ENCODE results near the gene DACH1.

DACH1 gene

DNA sequence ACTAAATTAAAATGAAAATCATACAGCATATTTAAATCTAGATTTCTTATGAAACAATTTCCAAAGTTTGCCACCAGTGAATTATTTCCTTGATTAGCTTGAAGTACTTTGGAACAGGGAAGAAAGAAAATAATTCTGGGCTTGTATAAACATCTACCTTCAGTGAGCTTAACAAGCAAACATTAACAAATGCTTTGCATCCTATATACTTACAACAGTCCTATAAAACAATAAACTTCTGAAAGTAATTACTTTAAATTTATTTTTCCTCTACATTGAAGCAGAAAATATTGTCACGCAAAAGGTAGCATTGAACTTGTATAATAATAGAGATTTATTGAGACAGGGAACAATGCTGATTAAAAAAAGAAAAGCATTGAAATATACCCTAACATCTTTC, 164.8 kb downstream of the DACH1 start:
- no peak for DNase-seq (ENCODE audit: low spot score)

DNA sequence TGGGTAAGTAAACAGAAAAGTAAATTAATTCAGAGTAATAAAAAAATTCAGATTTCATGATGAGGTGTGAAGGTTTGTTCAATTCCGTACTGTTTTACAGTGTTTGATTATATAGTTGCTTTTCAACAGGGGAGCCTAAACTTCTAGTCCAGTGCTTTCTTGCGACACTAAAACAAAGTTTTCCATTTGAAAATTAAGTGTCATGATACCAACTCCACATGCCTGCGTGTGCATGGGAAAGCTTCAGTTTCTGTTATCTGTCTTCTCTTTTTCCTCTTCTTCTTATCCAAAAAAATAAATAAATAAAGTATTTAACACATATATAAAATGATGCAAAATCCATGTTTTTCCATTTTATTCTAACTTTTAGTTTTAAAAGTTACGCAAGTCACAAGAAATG, 165.3 kb downstream of the DACH1 start:
- DNase-seq (ENCODE audit: low spot score), result no peak

DNA sequence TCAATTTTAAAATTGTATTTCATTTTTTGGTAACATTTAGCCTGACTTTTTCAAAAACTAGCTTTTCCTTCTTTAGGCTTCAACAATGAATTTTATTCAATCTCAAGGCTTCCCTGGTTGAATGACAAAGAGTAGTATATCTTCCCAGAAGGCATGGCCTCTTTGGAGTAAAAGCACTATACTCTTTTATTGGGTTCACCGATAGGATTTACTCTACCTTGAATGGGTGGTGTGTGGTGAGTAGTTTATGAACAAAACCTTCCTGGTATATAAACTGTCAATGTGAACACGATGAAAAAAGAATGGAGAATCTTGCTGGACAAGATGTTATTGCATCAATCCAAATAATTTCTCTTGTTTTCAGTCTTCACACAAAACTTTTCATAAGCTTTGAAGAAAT, 167.7 kb downstream of the DACH1 start:
- no peak for DNase-seq (ENCODE audit: low spot score)

DNA sequence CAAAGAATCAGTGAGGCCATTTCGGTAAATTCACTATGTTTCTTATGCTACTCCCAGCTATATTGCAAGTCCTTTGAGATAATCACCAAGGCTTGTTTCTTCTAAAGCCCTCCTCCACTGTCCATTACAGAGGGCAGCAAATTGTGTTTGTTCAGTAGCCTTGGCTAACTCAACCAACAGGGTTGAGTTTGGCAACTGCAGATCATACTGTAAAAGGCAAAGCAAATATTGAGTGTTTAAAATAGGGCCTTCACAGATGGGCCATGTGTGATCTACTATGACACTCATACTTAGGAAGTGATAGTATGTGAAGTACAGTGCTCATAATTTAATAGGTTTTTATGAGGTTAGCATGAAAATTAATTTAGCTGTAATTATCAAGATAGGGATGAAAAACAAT, 171.3 kb downstream of the DACH1 start:
- DNase-seq (ENCODE audit: low spot score), result no peak

- no peak for DNase-seq (ENCODE audit: low spot score)
These were observed 181.9 kb downstream of the DACH1 start for GRCh38 chr13:71685072-71685471.

DNA sequence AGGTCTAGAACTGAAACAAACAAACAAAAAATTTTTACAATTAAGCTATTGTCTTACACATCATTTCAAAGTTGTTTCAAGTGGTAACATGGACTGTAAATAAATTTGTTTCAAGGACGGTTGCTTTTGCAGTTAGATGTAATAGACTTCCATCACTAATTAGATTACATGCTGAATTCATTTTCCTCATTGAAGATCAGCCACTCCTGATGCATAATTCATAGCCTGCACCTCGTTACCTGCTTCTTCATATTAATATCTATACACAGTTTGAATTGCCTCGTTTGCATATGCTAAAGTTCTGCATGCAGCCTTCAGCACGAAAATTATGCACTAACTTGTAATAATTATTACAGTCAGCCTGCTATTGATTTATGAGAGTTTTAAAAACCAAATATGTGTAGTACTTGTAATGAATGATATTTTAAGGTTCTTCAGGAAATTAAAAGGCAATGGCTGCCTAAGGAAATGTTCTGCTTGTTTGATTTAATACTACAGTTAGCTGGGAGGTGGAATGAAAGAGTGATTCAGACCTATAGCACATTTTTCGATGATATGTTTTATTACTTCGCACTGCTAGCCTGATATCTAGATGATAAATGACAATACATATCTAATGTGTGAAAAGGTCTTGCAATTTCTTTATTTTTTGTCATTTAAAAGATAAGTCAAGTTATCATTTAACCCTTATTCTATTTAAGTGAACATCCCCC, 184.9 kb downstream of the DACH1 start:
- DNase-seq (ENCODE audit: low spot score), result no peak

DNA sequence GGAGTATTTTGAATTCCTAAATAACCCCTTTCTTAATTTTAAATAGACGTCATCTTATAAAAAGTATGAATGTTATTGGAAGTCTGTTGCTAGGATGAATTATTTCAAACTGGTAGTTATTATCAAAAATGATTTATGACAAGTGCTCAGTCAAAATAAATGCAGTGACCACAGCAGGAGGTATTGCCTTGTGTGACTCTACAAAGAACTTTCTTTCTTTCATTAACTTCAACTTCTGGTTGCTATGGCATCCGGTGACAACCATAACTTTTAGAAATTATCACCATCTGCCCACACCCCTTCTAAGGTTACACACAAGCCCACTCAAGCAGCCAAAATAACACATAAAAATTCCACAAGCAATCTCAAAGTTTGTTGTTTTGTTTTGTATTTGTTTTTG, 189.9 kb downstream of the DACH1 start:
- no peak for DNase-seq (ENCODE audit: low spot score)

- no peak for DNase-seq (ENCODE audit: low spot score)
These were observed 194.5 kb downstream of the DACH1 start for GRCh38 chr13:71672512-71672911.

DNA sequence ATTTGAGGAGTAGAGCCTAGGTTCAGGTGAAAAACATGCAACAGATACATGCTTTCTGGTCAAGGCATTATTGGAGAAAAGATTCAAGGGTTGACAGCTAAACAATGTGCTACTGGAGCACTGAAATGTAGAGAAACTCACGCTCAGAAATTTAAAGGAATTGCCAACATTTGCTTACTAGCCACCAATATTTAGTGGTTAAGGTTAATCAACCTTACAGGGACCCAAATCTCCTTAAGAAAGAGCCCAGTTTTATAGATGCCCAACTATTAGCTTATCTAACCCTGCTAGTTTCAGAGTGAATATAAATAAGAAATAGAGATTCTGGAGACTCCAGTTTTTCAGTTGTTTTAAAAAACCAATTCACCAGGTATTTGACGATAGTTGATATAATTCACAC, 203.6 kb downstream of the DACH1 start:
- DNase-seq (ENCODE audit: low spot score), result no peak

GRCh38 chr13:71661921-71662320, 205.1 kb downstream of the DACH1 start:
- no peak for DNase-seq (ENCODE audit: low spot score)

DNA sequence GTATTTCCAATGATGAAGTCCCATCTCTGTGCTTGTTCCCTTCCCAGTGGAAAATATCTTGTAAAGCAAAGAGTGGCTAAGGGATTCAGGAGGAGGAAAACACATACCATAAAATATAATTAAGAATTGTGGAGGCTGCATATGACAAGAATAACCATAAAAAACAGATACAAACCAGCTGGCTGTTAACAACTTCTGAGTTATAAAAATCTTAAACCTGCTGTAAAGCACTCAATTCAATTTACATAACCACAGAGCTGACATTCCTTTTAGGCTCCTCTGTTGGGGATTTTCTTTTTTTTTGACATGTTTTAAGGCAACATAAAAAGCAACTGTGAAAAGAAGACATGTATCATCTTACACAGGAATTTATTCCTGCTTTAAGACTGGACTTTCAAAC, 207.6 kb downstream of the DACH1 start:
- DNase-seq (ENCODE audit: low spot score), result no peak

DNA sequence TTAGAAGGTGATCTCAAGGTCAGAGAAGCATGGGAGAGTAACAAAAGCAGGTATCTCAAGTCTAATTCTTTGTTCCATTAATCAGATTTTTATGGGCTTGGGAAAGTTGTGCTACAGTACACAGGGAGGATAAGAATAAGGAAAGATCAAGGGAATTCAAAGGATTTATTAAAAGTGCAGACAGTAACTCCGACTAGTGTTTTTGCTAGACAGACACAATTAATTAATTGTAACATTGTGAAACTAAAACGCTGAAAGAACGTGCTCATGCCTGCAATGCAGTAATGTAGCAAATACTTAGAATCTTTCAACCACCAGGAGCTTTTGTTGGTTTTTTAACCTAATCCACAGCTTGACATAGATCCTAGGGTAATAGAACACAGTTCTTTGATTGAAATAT, 221.5 kb downstream of the DACH1 start:
- no peak for DNase-seq (ENCODE audit: low spot score)

DNA sequence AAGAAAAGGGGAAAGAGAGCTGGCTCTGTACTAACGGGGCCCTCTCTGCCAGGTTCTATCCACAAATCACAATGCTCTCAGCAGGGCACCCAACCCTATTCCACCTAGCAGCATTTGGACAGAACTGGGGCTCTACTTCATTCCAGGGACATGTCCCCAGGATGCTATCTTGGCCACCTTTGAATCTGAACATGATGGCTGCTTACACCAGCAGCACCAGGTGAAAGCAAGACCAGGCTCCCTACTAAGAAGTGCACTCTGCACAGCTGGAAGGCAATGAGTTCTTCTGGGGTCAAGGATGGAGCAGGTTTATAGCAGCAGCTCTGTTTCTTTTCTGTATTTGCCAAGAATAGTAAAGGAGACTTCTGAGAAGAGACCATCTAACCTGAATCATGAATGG, 222.4 kb downstream of the DACH1 start:
- no peak for DNase-seq (ENCODE audit: low spot score)

- DNase-seq (ENCODE audit: low spot score), result no peak
These were observed 223.6 kb downstream of the DACH1 start for GRCh38 chr13:71643448-71643860.

- no peak for DNase-seq (ENCODE audit: low spot score)
These were observed 228.3 kb downstream of the DACH1 start for GRCh38 chr13:71638751-71639150.

DNA sequence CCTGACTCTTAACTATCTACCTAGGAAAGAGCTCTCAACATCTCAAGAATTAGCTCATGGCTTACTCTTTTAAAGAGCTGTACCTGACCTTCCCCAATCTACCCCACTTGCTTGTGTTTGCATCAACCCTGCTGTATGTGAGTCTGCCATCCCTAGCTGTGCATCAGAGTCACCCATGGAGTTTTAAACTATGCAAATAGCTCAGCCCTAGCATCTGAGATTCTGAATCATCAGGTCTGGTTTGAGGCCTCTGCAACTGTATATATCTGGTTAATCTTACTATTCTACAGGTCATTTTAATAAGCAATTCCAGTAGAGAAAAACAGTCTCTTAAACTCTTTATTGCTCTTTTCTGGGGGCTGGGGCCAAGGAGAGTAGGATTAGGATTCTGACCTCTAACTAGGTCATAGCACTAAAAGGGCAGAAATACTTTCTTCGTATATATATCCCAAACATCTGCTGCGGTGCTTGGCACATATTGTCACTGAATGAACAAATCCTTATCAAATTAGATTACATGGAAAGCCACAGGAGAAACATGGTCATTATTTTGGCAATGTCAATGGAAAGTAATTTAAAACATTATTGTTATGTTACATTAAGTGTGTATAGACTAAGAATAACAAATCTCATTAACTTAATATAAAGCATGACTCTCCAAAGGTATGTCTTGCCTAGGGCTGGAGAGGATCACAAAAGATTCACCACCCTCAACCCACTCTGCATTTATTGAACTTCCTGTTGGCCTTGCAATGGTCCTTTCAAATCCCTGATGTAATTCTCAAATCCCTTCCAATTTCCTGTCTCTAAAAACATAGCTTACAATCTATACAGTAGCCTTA, 232.2 kb downstream of the DACH1 start:
- DNase-seq (ENCODE audit: low spot score), result no peak

DNA sequence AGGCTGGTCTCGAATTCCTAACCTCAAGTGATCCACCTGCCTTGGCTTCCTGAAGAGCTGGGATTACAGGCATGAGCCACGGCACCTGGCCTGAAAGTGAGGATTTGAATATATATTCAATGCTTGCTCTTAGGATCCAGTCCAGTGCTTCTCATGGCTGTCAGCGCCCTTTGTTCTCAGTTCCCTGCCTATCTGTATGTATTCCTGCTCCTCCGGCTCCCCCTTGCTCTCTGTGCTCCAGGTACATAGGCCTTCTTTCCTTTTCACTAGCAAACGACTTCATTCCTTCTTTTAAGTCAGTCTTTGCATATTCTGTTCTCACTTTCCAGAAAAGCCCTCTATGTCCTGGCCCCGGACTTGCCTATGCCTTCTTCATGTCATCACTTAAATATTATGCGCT, 232.8 kb downstream of the DACH1 start:
- DNase-seq (ENCODE audit: low spot score), result no peak

- no peak for DNase-seq (ENCODE audit: low spot score)
These were observed 234.3 kb downstream of the DACH1 start for GRCh38 chr13:71632721-71633120.

DNA sequence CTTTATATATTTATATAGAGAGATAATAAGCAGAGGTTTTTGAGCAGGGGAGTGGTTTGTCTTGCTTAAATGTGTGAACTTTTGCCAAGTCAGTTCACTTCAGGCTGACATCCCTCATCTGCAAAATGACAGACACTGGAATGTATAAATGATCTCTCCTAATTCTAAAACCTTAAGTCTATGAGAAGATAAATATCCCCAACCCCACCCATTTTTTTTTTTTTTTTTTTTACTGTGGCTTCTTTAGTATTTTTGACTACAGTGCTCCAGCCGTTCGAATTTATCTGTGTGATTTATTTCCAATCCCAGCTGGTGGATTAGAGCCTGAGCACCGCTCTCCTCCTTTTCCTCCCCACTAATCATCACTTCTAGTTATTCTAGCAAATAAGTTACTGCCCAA, 234.8 kb downstream of the DACH1 start:
- no peak for DNase-seq (ENCODE audit: low spot score)

DNA sequence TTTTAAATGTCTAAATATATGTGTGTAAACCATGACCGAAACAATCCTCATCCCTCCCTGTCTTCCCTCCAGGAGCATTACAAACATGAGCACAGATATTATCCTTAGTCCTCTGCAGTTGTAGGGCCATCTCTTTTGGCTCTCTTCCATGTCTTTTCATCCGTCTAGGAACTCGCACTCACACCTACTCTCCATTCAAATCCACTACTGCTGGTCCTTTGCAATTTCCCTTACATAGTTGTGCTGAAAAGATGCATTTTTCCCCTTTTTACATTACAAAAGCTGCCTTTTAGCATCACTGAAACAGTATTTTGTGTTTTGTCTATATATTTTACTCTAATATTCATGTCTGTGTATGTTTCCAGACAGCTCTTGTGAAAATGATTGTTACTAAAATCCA, 237.8 kb downstream of the DACH1 start:
- DNase-seq (ENCODE audit: low spot score), result no peak

DNA sequence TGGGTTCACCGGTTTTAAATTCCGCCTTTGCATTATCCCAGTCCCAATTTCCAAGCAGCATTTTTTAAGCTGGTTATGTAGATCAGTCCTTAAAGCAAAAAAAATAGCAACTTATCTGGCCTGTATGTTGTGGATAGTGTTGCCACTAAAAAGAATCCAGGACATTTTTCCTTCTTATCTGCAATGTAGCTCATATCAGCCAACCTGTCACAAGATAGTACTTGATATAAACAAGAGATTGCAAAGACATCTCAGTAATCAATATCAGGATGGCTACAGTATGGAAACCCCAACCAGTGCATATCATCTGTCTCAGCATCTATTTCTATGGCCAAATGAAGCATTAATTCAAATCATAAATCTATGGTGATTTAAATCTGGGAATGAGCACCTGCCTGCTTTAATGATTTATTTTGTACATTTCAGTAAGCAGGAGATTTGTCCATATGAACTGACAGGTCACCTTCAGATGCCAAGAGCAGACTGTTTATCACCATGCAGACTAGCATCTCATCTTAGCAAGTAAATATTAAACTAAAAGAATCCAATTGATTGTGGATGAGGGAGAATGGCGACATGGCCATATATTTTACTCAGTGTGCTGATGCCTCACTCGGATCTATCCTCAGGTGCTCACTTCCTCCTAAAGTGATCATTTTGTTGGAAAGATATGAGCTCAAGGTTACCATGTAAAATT, 240.4 kb downstream of the DACH1 start:
- DNase-seq (ENCODE audit: low spot score), result no peak

DNA sequence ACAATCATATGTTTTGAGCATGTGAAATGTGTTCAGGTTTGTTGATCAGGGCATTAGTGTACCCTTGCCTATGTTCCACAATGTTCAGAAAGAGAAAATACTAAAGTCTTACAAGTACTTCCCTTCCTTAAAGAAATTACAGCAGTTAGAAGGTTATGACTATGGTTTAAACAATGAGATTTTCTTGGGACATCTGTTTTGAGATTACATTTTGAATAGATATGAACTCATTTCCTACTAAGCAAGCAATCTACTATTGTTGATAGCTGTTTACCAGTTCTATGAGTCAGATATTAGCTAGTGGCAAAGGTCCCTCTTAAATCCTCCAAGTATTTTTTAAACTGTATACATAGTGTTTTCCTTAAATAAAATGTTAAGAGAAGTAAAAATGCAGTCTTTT, 241.3 kb downstream of the DACH1 start:
- no peak for DNase-seq (ENCODE audit: low spot score)
